ENCODE measurements around the gene AZGP1.
A peak's percentile ranks its signal among the peaks of the same experiment; 100 is the strongest.

Gene AZGP1

GRCh38 chr7:99928994-99929729 lies 46.7 kb downstream of the AZGP1 start, which contains the start of gene GJC3:
GJC3 (minus strand) TSS chr7:99929620; CDS start chr7:99929620, 0 bp downstream.
- peak within 1 kb of the TSS; percentile 10 for H3K4me3 ChIP-seq (ENCODE audit: low read length)
- TF ChIP-seq CTCF (IDR thresholded peaks at IDR 0.05; ENCODE audit: insufficient read depth, low read depth, low read length, missing control alignments) = peak; percentile 54
- peak; percentile 62 for DNase-seq (ENCODE audit: low read depth)

- TF ChIP-seq CTCF (IDR thresholded peaks at IDR 0.05; ENCODE audit: insufficient read depth, low read depth, low read length, missing control alignments) = no peak
- no peak for DNase-seq (ENCODE audit: low read depth)
- H3K4me3 ChIP-seq (ENCODE audit: low read length) = no peak overlapping the region
These were observed 47.6 kb downstream of the AZGP1 start for GRCh38 chr7:99928188-99928587.

GRCh38 chr7:99927536-99927935 lies 48.3 kb downstream of the AZGP1 start:
- no peak for TF ChIP-seq CTCF (IDR thresholded peaks at IDR 0.05; ENCODE audit: insufficient read depth, low read depth, low read length, missing control alignments)
- no peak overlapping the region for H3K4me3 ChIP-seq (ENCODE audit: low read length)
- no peak for DNase-seq (ENCODE audit: low read depth)

- TF ChIP-seq CTCF (IDR thresholded peaks at IDR 0.05; ENCODE audit: insufficient read depth, low read depth, low read length, missing control alignments) = no peak
- peak; percentile 80 for DNase-seq (ENCODE audit: low read depth)
- no peak overlapping the region for H3K4me3 ChIP-seq (ENCODE audit: low read length)
These were observed 49.5 kb downstream of the AZGP1 start for GRCh38 chr7:99926321-99926720.

- H3K4me3 ChIP-seq (ENCODE audit: low read length) = no peak overlapping the region
- no peak for TF ChIP-seq CTCF (IDR thresholded peaks at IDR 0.05; ENCODE audit: insufficient read depth, low read depth, low read length, missing control alignments)
- DNase-seq (ENCODE audit: low read depth) = no peak
These were observed 52.6 kb downstream of the AZGP1 start for GRCh38 chr7:99923200-99923599.

- no peak for DNase-seq (ENCODE audit: low read depth)
- no peak for TF ChIP-seq CTCF (IDR thresholded peaks at IDR 0.05; ENCODE audit: insufficient read depth, low read depth, low read length, missing control alignments)
- H3K4me3 ChIP-seq (ENCODE audit: low read length) = peak overlapping the region; percentile 89
These were observed 55.7 kb downstream of the AZGP1 start for GRCh38 chr7:99920149-99920548.

GRCh38 chr7:99919814-99920112 lies 56.1 kb downstream of the AZGP1 start:
- H3K4me3 ChIP-seq (ENCODE audit: low read length) = peak overlapping the region; percentile 89
- TF ChIP-seq CTCF (IDR thresholded peaks at IDR 0.05; ENCODE audit: insufficient read depth, low read depth, low read length, missing control alignments) = no peak
- no peak for DNase-seq (ENCODE audit: low read depth)

Data from epithelial cell of esophagus (primary cell).